Peyer's patch (tissue), 4 donors: ENCODE results near the gene BRD3OS. TPM values are rescaled to one million over a fixed set of nuclear protein-coding genes. Genes with fewer than 3 reads are reported as not detected.

Experiments used
- DNase-seq, 3 donors: peaks; one replicate each; pipeline ENCODE4 v3.0.0-alpha.2; 2017 to 2019
- H3K27ac ChIP-seq, 4 donors: fragments of 200-600 bp; sonication (generic); one replicate each; pipeline ENCODE4 v1.5.1; 2016 to 2019
- H3K27me3 ChIP-seq, 2 donors: fragments of 200-600 bp; sonication (generic); one replicate each; pipeline ENCODE4 v1.5.1; 2019
- H3K36me3 ChIP-seq, 3 donors: fragments of 200-600 bp; sonication (generic); one replicate each; pipeline ENCODE4 v1.5.1; 2016 to 2019
- H3K4me1 ChIP-seq, 4 donors: fragments of 200-600 bp; sonication (generic); one replicate each; pipeline ENCODE4 v1.5.1; 2016 to 2019
- H3K4me3 ChIP-seq, 4 donors: fragments of 200-600 bp; sonication (generic); 1 replicate in 3 of 4; 2 replicates in 1 of 4; pipeline ENCODE4 v1.5.1; 2016 to 2019; ENCODE audit warnings: mild to moderate bottlenecking in 1 of 4
- H3K9me3 ChIP-seq, 4 donors: fragments of 200-600 bp; sonication (generic); one replicate each; pipeline ENCODE4 v1.5.1; 2016 to 2019; ENCODE audit warnings: mild to moderate bottlenecking in 1 of 4
- CTCF ChIP-seq, 6 experiments: fragments of 450-650 bp in 4 of 6; fragments of 200-600 bp in 2 of 6; sonication (generic) in 1 of 6; IDR thresholded peaks; one replicate each; pipeline ENCODE4 v1.5.1; 2017 to 2019; ENCODE audit warnings: antibody characterized with exemption in 6 of 6, mild to moderate bottlenecking in 3 of 6, moderate library complexity in 1 of 6
- POLR2A ChIP-seq, 2 donors: fragments of 450-650 bp; IDR thresholded peaks; one replicate each; pipeline ENCODE4 v1.5.1; 2017; ENCODE audit warnings: antibody characterized with exemption in 2 of 2, mild to moderate bottlenecking in 2 of 2, moderate library complexity in 2 of 2
- total RNA-seq, 4 donors: library from RNA; depleted of rRNA; stranded (reverse); fragments of >200 nt; gene quantifications; one replicate each; pipeline ENCODE4 v1.1.0, GENCODE V29; 2016

The BRD3OS gene
- total RNA-seq, 4 donors from 2014 or later = 1.4 to 11.6 (median 2.3) TPM

DNA sequence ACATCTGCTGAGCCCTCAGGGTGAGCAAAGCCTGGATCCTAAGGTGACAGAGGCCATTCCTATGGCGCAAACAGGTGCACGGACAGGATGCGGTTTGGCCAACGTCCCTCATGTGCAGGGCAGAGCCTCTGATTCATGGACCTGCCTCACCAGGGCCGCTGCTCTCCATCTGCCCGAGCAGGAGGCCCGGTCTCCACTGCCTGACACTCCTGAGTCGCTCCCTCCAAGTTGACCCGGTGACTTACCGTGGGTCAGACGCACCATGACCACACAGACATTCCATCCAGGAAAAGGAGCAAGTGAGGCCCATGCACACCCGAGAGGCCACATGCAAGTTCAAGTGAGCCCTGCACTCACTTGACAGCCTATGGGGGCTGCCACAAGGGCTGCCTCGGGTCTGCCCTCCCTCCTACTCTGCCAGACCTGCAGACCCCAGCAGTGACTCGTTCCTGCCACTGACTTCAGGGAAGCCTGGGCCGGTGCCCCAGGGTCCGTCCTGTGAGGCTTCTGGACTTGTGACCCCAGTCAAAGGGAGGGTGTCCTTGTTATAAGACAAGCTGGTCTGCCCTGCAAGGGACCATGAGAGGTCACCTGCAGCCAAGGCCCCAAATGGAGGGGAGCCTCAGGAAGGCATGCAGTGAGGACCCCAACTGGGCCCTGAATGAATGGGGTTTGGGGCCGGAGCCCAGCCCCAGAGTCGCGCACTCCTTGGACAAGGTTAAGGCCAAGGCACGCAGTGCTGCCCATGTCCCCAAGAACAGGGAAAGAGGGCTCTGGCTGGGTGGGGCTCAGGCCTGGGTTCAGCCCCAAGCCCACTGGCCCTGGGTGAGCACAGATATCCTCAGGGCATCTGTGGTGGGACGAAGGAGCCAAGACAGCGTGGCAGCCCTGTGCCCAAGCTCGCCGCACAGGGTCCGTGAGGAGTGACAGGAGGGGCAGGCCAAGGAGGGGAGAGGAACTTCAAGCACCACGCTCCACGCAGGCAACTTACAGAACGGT, 10.1 kb downstream of the BRD3OS start:
- peaks cover 0 to 86% (median 0%) of the 10 kb centered on the region in 3 donors for H3K36me3 ChIP-seq
- no peaks in the 10 kb centered on the region for H3K4me1 ChIP-seq
- H3K27ac ChIP-seq = no peak overlapping the region
- TF ChIP-seq CTCF (IDR thresholded peaks at IDR 0.05) = no peak
- H3K27me3 ChIP-seq = no peaks in the 10 kb centered on the region
- no peaks in the 10 kb centered on the region for H3K9me3 ChIP-seq
- no peak overlapping the region for H3K4me3 ChIP-seq
- DNase-seq = no peak

- peaks cover 0 to 5% (median 0%) of the 10 kb centered on the region in 4 donors for H3K4me1 ChIP-seq
- H3K9me3 ChIP-seq = no peaks in the 10 kb centered on the region
- no peak for DNase-seq
- H3K27ac ChIP-seq = no peak overlapping the region
- peaks cover 0 to 82% (median 0%) of the 10 kb centered on the region in 3 donors for H3K36me3 ChIP-seq
- no peaks in the 10 kb centered on the region for H3K27me3 ChIP-seq
- TF ChIP-seq CTCF (IDR thresholded peaks at IDR 0.05) = no peak
- TF ChIP-seq POLR2A (IDR thresholded peaks at IDR 0.05) = no peak
- H3K4me3 ChIP-seq = no peak overlapping the region
Observed at GRCh38 chr9:134036130-134036529, 10.8 kb downstream of the BRD3OS start.

GRCh38 chr9:134037641-134038040, 12.4 kb downstream of the BRD3OS start:
- Histone ChIP-seq H3K4me1 (peaks cover 0 to 5% (median 0%) of the 10 kb centered on the region in 4 donors), H3K9me3 (no peaks in the 10 kb centered on the region), H3K27ac (no peak overlapping the region), H3K4me3 (no peak overlapping the region), H3K36me3 (peaks cover 0 to 79% (median 0%) of the 10 kb centered on the region in 3 donors), H3K27me3 (no peaks in the 10 kb centered on the region)
- no peak for DNase-seq
- no peak for TF ChIP-seq POLR2A (IDR thresholded peaks at IDR 0.05)
- no peak for TF ChIP-seq CTCF (IDR thresholded peaks at IDR 0.05)

- Histone ChIP-seq H3K27ac (no peak overlapping the region), H3K27me3 (no peaks in the 10 kb centered on the region), H3K4me3 (no peak overlapping the region), H3K36me3 (peaks cover 0 to 77% (median 0%) of the 10 kb centered on the region in 3 donors), H3K4me1 (peaks cover 0 to 5% (median 0%) of the 10 kb centered on the region in 4 donors), H3K9me3 (no peaks in the 10 kb centered on the region)
- DNase-seq = no peak
- no peak for TF ChIP-seq POLR2A (IDR thresholded peaks at IDR 0.05)
- no peak for TF ChIP-seq CTCF (IDR thresholded peaks at IDR 0.05)
Observed at GRCh38 chr9:134039386-134040175, 14.3 kb downstream of the BRD3OS start.

GRCh38 chr9:134040176-134040565, 14.9 kb downstream of the BRD3OS start:
- Histone ChIP-seq H3K4me3 (no peak overlapping the region), H3K9me3 (no peaks in the 10 kb centered on the region), H3K4me1 (peaks cover 0 to 5% (median 0%) of the 10 kb centered on the region in 4 donors), H3K27me3 (no peaks in the 10 kb centered on the region), H3K27ac (no peak overlapping the region), H3K36me3 (peaks cover 0 to 77% (median 0%) of the 10 kb centered on the region in 3 donors)
- no peak for TF ChIP-seq CTCF (IDR thresholded peaks at IDR 0.05)
- no peak for TF ChIP-seq POLR2A (IDR thresholded peaks at IDR 0.05)
- DNase-seq = no peak
